K562 treated with DMSO at 1 percent for 4 hours (cell line): ENCODE data around the gene SPARC. TPM values are rescaled to one million over a fixed set of nuclear protein-coding genes. Genes with fewer than 3 reads are reported as not detected.

ENCODE experiments used
- total RNA-seq: library from RNA; unstranded; fragments of 300-600 nt; gene quantifications from 2 replicates; pipeline ENCODE4 v1.2.3, GENCODE V29; 2022; ENCODE audit not compliant: insufficient read depth

Gene SPARC, protein sequence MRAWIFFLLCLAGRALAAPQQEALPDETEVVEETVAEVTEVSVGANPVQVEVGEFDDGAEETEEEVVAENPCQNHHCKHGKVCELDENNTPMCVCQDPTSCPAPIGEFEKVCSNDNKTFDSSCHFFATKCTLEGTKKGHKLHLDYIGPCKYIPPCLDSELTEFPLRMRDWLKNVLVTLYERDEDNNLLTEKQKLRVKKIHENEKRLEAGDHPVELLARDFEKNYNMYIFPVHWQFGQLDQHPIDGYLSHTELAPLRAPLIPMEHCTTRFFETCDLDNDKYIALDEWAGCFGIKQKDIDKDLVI
- total RNA-seq = 8.7 and 9.2 TPM in 2 replicates

DNA sequence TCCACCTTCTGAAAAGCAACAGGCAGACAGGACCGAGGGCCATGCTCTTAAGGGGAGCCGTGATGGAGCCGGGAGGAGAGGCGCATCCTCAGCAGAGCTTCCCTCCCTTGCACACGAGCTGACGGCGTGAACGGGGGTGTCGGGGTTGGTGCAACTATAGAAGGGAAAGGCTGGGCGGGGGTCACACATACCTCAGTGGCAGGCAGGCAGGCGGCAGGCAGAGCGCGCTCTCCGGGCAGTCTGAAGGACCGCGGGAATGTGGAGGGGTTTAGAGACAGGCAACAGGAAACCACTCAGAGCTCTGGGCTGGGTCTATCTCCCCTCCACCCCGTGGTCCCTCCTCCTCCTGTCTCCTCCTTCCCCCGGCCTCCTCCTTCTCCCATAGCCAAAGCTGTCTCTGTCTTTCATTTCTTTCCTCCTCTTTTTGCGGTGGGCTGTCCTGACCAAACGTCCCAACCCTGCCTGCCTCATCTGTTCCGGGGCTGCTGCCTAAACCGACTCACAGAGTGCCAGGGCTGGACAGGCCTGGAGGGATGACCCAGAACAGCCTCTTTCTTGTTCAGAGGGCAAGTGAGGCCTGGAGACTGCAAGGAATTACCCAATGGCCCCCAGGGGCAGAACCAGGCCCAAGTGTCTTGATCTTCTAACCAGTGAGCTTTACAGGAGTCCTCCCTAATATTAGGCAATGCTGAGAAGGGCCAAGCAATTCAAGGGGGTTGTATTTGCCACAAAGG is at the start of gene SPARC:
Gene SPARC (minus strand): TSS at position 242 of the 734 bp plus-strand sequence. CDS start 10,727 bp downstream, outside the sequence.

Other genes starting within 250 kb of the SPARC start
- gene SLC36A1, start 239.3 kb downstream of the SPARC start, total RNA-seq = 4.4 and 6.1 TPM in 2 replicates
- gene FAT2, start 95.6 kb downstream of the SPARC start, total RNA-seq = 0.11 TPM in 1 of 2 replicates, not detected in the other
- 66.7 and 79.9 TPM in 2 replicates for gene ATOX1, start 71.7 kb upstream of the SPARC start, total RNA-seq
- 39.5 and 63.8 TPM in 2 replicates for gene G3BP1, start 85.0 kb upstream of the SPARC start, total RNA-seq
- gene GLRA1, start 237.9 kb upstream of the SPARC start, total RNA-seq = not detected in 2 replicates